ENCODE data around the gene GLP2R. TPM values are rescaled to one million over a fixed set of nuclear protein-coding genes. Genes with fewer than 3 reads are reported as not detected.

The GLP2R gene
- polyA plus RNA-seq, 1 donor from 2014 or later: not detected

DNA sequence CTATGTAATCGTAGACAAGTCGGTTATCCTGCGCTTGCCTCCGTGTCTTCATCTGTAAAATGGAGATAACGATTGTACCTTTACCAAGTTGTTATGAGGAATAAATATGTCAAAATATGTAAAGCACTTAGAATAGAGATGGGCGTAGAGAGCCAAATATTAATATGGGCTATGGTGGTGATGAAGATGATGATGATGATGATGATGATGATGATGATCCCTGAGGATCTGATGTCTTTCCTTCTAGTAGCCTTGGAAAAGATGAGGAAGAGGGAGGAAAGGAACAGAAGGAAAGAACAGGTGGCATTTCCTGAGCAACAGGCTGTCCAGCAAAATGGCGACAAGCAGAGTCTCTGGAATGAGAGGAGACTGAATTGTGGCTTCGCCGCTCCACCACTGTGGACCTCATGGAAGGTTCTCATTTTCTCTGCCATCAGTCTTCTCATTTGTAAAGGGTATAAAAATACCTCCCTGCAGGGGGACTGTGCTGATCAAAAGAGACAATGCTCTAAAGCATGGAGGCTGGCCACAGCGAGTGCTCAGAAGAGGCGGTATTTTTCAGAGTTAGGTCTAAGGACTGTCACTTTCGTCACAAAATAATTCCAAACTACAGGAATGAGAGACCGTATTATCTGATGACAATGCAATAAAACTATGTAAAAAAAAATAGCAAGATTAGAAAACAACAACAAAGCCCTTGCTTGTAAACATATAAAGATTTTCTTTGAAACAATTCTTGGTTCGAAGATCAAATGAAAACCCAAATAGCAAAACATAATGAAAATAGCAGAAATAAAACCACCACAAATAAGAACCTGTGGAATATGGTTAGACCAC, 96.5 kb downstream of the GLP2R start:
- Histone ChIP-seq H3K9me2 (ENCODE audit: insufficient read depth, low read length) (no peaks in the 10 kb centered on the region), H3K27ac (ENCODE audit: low read length) (no peak overlapping the region), H3K4me2 (ENCODE audit: low read length) (no peak overlapping the region), H3K27me3 (ENCODE audit: insufficient read depth, low read depth, low read length) (no peaks in the 10 kb centered on the region), H3K4me3 (ENCODE audit: low read length) (no peak overlapping the region), H3K79me2 (replicated peaks; ENCODE audit: insufficient read depth, low read length) (no peaks in the 10 kb centered on the region), H4K20me1 (ENCODE audit: insufficient read depth) (no peaks in the 10 kb centered on the region), H3K9me3 (ENCODE audit: low read length) (no peaks in the 10 kb centered on the region), H3K9ac (ENCODE audit: low read length) (no peak overlapping the region), H3F3A (ENCODE audit: insufficient read depth, low read length, poor library complexity, severe bottlenecking) (no peaks in the 10 kb centered on the region), H3K36me3 (ENCODE audit: insufficient read depth, low read length) (no peaks in the 10 kb centered on the region), H2AFZ (ENCODE audit: low read depth, low read length) (no peak overlapping the region)
- TF ChIP-seq, protein P1, sequence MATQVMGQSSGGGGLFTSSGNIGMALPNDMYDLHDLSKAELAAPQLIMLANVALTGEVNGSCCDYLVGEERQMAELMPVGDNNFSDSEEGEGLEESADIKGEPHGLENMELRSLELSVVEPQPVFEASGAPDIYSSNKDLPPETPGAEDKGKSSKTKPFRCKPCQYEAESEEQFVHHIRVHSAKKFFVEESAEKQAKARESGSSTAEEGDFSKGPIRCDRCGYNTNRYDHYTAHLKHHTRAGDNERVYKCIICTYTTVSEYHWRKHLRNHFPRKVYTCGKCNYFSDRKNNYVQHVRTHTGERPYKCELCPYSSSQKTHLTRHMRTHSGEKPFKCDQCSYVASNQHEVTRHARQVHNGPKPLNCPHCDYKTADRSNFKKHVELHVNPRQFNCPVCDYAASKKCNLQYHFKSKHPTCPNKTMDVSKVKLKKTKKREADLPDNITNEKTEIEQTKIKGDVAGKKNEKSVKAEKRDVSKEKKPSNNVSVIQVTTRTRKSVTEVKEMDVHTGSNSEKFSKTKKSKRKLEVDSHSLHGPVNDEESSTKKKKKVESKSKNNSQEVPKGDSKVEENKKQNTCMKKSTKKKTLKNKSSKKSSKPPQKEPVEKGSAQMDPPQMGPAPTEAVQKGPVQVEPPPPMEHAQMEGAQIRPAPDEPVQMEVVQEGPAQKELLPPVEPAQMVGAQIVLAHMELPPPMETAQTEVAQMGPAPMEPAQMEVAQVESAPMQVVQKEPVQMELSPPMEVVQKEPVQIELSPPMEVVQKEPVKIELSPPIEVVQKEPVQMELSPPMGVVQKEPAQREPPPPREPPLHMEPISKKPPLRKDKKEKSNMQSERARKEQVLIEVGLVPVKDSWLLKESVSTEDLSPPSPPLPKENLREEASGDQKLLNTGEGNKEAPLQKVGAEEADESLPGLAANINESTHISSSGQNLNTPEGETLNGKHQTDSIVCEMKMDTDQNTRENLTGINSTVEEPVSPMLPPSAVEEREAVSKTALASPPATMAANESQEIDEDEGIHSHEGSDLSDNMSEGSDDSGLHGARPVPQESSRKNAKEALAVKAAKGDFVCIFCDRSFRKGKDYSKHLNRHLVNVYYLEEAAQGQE (IDR thresholded peaks at IDR 0.05; ENCODE audit: borderline replicate concordance): no peak
- TF ChIP-seq MXI1 (conservative IDR thresholded peaks at IDR 0.05; ENCODE audit: poor library complexity, severe bottlenecking) (no peak), EZH2 (IDR thresholded peaks at IDR 0.05; ENCODE audit: borderline replicate concordance, insufficient read depth, low read length, poor library complexity, severe bottlenecking) (no peak), RAD21 (conservative IDR thresholded peaks at IDR 0.05) (no peak), POLR2AphosphoS5 (IDR thresholded peaks at IDR 0.05) (no peak)
- TF ChIP-seq, protein P2, sequence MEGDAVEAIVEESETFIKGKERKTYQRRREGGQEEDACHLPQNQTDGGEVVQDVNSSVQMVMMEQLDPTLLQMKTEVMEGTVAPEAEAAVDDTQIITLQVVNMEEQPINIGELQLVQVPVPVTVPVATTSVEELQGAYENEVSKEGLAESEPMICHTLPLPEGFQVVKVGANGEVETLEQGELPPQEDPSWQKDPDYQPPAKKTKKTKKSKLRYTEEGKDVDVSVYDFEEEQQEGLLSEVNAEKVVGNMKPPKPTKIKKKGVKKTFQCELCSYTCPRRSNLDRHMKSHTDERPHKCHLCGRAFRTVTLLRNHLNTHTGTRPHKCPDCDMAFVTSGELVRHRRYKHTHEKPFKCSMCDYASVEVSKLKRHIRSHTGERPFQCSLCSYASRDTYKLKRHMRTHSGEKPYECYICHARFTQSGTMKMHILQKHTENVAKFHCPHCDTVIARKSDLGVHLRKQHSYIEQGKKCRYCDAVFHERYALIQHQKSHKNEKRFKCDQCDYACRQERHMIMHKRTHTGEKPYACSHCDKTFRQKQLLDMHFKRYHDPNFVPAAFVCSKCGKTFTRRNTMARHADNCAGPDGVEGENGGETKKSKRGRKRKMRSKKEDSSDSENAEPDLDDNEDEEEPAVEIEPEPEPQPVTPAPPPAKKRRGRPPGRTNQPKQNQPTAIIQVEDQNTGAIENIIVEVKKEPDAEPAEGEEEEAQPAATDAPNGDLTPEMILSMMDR (IDR thresholded peaks at IDR 0.05; ENCODE audit: poor library complexity, severe bottlenecking): no peak

DNA sequence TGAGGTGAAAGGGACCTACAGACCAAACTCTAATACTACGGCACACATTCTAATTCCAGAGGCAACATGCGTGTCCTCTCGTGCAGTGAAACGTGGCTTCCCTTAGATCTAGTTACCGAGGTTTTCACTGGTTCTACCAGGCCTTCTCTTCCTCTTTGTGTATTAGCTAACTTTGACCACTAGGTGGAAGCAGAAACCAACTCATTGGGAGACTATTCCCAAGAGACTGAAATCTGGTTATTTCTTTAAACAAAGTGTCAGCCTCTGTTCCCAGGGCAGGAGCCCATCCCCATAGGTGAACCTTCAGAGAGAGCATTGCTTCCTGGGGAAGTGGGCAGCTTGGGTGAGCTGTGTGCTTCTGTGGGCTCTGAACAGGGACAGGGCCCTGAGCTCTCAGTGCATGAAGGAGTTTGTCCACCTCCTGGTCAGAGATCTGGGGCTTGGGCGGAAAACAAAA, 99.0 kb downstream of the GLP2R start:
- H3K9ac ChIP-seq (ENCODE audit: low read length): no peak overlapping the region
- no peaks in the 10 kb centered on the region for H3K79me2 ChIP-seq (replicated peaks; ENCODE audit: insufficient read depth, low read length)
- no peaks in the 10 kb centered on the region for H3K27me3 ChIP-seq (ENCODE audit: insufficient read depth, low read depth, low read length)
- no peaks in the 10 kb centered on the region for H3K36me3 ChIP-seq (ENCODE audit: insufficient read depth, low read length)
- H3F3A ChIP-seq (ENCODE audit: insufficient read depth, low read length, poor library complexity, severe bottlenecking): no peaks in the 10 kb centered on the region
- H4K20me1 ChIP-seq (ENCODE audit: insufficient read depth): no peaks in the 10 kb centered on the region
- TF ChIP-seq, protein P2 (IDR thresholded peaks at IDR 0.05; ENCODE audit: poor library complexity, severe bottlenecking): peak; percentile 96
- no peak for TF ChIP-seq EP300 (conservative IDR thresholded peaks at IDR 0.05; ENCODE audit: poor library complexity, severe bottlenecking)
- TF ChIP-seq SMC3 (conservative IDR thresholded peaks at IDR 0.05; ENCODE audit: poor library complexity): peak; percentile 99
- no peak for TF ChIP-seq EZH2 (IDR thresholded peaks at IDR 0.05; ENCODE audit: borderline replicate concordance, insufficient read depth, low read length, poor library complexity, severe bottlenecking)
- peak; percentile 22 for TF ChIP-seq POLR2AphosphoS5 (IDR thresholded peaks at IDR 0.05)
- TF ChIP-seq MXI1 (conservative IDR thresholded peaks at IDR 0.05; ENCODE audit: poor library complexity, severe bottlenecking): no peak
- TF ChIP-seq TAF1 (IDR thresholded peaks at IDR 0.05; ENCODE audit: low read depth): no peak
- TF ChIP-seq, protein P1 (IDR thresholded peaks at IDR 0.05; ENCODE audit: borderline replicate concordance): no peak
- peak; percentile 99 for TF ChIP-seq RAD21 (conservative IDR thresholded peaks at IDR 0.05)
- H2AFZ ChIP-seq (ENCODE audit: low read depth, low read length): no peak overlapping the region
- no peaks in the 10 kb centered on the region for H3K9me2 ChIP-seq (ENCODE audit: insufficient read depth, low read length)
- H3K27ac ChIP-seq (ENCODE audit: low read length): no peak overlapping the region
- H3K9me3 ChIP-seq (ENCODE audit: low read length): no peaks in the 10 kb centered on the region
- no peak overlapping the region for H3K4me2 ChIP-seq (ENCODE audit: low read length)
- no peak overlapping the region for H3K4me3 ChIP-seq (ENCODE audit: low read length)
